ENCODE measurements around the gene ITSN1. TPM values are rescaled to one million over a fixed set of nuclear protein-coding genes. Genes with fewer than 3 reads are reported as not detected.

The ITSN1 gene
- total and polyA plus RNA-seq, 2 of the 13 experiments (the other 11 are each of a cell fraction or from before 2014, with no cell fraction given): 26.1 to 33.8 TPM

DNA sequence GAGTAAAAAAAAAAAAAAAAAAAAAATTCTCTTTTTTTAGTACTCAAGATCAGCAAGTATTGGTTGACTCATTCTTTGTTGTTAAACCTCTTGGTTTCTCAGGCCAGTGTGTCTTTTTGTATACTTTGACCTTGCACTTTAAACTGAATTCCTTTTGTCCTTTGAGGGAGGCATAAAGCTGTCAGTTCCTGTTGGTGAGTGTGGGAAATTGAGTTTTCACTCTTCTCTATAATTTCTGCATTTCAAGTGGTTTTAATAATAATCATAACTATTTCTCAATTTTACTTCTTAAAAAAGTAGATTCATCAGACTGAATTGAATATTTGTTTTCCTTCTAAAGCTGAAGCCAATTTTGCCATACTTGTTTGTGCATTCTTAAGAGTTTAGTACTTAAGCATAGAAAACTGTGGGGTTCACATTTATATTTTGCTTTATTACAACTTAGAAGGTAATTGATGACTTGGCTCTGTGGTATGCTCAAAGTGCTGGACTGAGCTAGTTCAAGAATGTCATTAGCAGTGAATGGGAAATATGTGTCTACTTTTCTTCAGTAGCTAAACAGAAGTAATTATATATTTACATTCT lies 43.4 kb downstream of the ITSN1 start (continued):
- TF ChIP-seq ZNF646 (CRISPR knock-in tag; IDR thresholded peaks at IDR 0.05) (0 out of 2 replicates have a peak, but pooled peaks have one; percentile 27), MLX (CRISPR knock-in tag; IDR thresholded peaks at IDR 0.05) (no peak), ZNF644 (CRISPR knock-in tag; IDR thresholded peaks at IDR 0.05; ENCODE audit: low read depth) (peak; percentile 30; the same call in 1 of the 2 replicates), HNF1A (IDR thresholded peaks at IDR 0.05; ENCODE audit: low read depth) (no peak), HNF1A (CRISPR knock-in tag; IDR thresholded peaks at IDR 0.05; ENCODE audit: borderline replicate concordance) (no peak), RFXANK (CRISPR knock-in tag; IDR thresholded peaks at IDR 0.05) (no peak), NFIC (IDR thresholded peaks at IDR 0.05; ENCODE audit: low read length) (peak; percentile 45; the same call in 1 of the 2 replicates), EP300 (IDR thresholded peaks at IDR 0.05; ENCODE audit: low read depth in 2 of 2, low read length in 2 of 2) (peak in 1 of 2 experiments; percentile 26; a peak in 1 of 4 replicates), EP300 (CRISPR knock-in tag; IDR thresholded peaks at IDR 0.05; ENCODE audit: borderline replicate concordance) (no peak), HOXA7 (CRISPR knock-in tag; IDR thresholded peaks at IDR 0.05) (no peak)
- TF ChIP-seq, protein P1, sequence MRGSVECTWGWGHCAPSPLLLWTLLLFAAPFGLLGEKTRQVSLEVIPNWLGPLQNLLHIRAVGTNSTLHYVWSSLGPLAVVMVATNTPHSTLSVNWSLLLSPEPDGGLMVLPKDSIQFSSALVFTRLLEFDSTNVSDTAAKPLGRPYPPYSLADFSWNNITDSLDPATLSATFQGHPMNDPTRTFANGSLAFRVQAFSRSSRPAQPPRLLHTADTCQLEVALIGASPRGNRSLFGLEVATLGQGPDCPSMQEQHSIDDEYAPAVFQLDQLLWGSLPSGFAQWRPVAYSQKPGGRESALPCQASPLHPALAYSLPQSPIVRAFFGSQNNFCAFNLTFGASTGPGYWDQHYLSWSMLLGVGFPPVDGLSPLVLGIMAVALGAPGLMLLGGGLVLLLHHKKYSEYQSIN (CRISPR knock-in tag; IDR thresholded peaks at IDR 0.05; ENCODE audit: borderline replicate concordance): no peak
- TF ChIP-seq, protein P2, sequence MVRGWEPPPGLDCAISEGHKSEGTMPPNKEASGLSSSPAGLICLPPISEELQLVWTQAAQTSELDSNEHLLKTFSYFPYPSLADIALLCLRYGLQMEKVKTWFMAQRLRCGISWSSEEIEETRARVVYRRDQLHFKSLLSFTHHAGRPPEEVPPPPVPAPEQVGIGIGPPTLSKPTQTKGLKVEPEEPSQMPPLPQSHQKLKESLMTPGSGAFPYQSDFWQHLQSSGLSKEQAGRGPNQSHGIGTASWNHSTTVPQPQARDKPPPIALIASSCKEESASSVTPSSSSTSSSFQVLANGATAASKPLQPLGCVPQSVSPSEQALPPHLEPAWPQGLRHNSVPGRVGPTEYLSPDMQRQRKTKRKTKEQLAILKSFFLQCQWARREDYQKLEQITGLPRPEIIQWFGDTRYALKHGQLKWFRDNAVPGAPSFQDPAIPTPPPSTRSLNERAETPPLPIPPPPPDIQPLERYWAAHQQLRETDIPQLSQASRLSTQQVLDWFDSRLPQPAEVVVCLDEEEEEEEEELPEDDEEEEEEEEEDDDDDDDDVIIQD (CRISPR knock-in tag; IDR thresholded peaks at IDR 0.05; ENCODE audit: low read depth): peak; percentile 40; the same call in 1 of the 2 replicates
- TF ChIP-seq, protein P3, sequence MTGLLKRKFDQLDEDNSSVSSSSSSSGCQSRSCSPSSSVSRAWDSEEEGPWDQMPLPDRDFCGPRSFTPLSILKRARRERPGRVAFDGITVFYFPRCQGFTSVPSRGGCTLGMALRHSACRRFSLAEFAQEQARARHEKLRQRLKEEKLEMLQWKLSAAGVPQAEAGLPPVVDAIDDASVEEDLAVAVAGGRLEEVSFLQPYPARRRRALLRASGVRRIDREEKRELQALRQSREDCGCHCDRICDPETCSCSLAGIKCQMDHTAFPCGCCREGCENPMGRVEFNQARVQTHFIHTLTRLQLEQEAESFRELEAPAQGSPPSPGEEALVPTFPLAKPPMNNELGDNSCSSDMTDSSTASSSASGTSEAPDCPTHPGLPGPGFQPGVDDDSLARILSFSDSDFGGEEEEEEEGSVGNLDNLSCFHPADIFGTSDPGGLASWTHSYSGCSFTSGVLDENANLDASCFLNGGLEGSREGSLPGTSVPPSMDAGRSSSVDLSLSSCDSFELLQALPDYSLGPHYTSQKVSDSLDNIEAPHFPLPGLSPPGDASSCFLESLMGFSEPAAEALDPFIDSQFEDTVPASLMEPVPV (CRISPR knock-in tag; IDR thresholded peaks at IDR 0.05): no peak
